ACC112 (cell line): ENCODE measurements around the gene NPAS2.

ENCODE experiments used
- H2AFZ ChIP-seq: fragments of 200-600 bp; sonication (generic); one replicate; pipeline ENCODE4 v1.6.0; 2017; ENCODE audit warnings: antibody characterized with exemption, low read length; ENCODE audit not compliant: unreplicated experiment
- H3K27ac ChIP-seq: fragments of 200-600 bp; sonication (generic); 2 replicates; pipeline ENCODE4 v1.5.1; 2014; ENCODE audit warnings: low read depth, mild to moderate bottlenecking, antibody characterized with exemption, low read length, moderate library complexity
- H3K27me3 ChIP-seq: fragments of 200-600 bp; sonication (generic); 2 replicates; pipeline ENCODE4 v1.6.1; 2014; ENCODE audit warnings: mild to moderate bottlenecking, antibody characterized with exemption, low read length, moderate library complexity, mixed read lengths; ENCODE audit not compliant: insufficient read depth
- H3K36me3 ChIP-seq: fragments of 200-600 bp; sonication (generic); 2 replicates; pipeline ENCODE4 v1.6.1; 2016; ENCODE audit warnings: mild to moderate bottlenecking, antibody characterized with exemption, low read length, moderate library complexity, mixed read lengths; ENCODE audit not compliant: insufficient read depth
- H3K4me1 ChIP-seq: fragments of 200-600 bp; sonication (generic); one replicate; pipeline ENCODE4 v1.6.1; 2016; ENCODE audit warnings: low read length, mixed read lengths; ENCODE audit not compliant: insufficient read depth, unreplicated experiment, control insufficient read depth
- H3K4me3 ChIP-seq: fragments of 200-600 bp; sonication (generic); 2 replicates; pipeline ENCODE4 v1.5.1; 2014; ENCODE audit warnings: mild to moderate bottlenecking, low read depth, low read length
- H3K79me2 ChIP-seq: fragments of 200-600 bp; sonication (generic); one replicate; pipeline ENCODE4 v1.6.0; 2016; ENCODE audit warnings: low read length; ENCODE audit not compliant: control insufficient read depth, unreplicated experiment, insufficient read depth

NPAS2 gene

DNA sequence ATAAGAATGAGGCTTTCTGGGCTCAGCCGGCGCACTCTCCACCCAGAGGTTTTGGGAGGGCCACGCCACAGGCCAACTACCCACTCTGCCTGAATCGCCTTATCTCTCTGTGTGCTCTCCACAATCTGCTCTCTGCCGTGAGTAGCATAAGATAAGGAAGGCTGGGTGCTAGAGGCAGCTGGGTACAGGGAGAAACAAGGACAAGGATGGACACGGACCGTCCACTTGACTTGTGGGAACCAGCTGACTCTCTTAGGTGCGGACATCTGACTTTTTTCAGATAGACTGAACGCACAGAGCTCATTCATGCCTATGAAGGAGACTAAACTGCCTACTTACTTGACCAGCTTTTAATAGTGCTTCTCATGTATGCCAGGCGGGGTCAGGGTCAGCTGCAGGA is 14.3 kb downstream of the NPAS2 start:
- Histone ChIP-seq H2AFZ (no peak overlapping the region), H3K4me1 (peaks cover 2% of the 10 kb centered on the region), H3K27me3 (no peaks in the 10 kb centered on the region), H3K4me3 (no peak overlapping the region), H3K79me2 (peaks cover 28% of the 10 kb centered on the region), H3K27ac (no peak overlapping the region), H3K36me3 (no peaks in the 10 kb centered on the region)

DNA sequence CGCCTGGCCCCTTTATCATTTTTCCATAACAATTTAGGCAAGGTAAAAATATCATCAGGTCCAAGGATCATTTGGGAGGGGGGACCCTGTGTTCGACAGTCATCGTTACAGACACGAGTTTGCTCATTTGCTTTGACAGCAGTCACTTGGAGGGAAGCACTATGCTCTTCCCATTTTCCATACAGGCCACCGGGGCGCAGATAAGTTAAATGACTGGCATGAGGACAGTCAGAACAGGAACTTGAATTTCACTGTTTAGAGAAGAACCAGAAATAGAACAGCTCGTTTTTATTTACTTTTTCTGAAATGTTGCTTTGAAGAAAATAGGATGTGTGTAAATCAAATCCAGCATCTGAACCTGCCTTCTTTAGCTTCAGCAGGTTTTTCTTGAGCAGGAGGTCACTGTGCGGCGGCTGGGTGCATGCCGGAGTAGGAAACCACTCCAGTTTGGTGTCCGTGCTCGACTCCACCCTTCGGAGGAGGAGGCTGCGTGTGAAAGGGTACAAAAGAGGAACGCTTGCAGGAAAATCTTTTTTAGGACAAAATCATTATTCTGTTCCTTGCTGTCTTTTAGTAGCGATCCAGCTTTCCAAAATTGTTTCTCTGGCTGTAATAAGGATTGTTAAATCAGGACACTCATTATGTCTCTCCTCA is 15.2 kb downstream of the NPAS2 start:
- peaks cover 2% of the 10 kb centered on the region for H3K4me1 ChIP-seq
- no peaks in the 10 kb centered on the region for H3K36me3 ChIP-seq
- no peaks in the 10 kb centered on the region for H3K27me3 ChIP-seq
- H3K27ac ChIP-seq = no peak overlapping the region
- no peak overlapping the region for H2AFZ ChIP-seq
- peaks cover 28% of the 10 kb centered on the region for H3K79me2 ChIP-seq
- no peak overlapping the region for H3K4me3 ChIP-seq

DNA sequence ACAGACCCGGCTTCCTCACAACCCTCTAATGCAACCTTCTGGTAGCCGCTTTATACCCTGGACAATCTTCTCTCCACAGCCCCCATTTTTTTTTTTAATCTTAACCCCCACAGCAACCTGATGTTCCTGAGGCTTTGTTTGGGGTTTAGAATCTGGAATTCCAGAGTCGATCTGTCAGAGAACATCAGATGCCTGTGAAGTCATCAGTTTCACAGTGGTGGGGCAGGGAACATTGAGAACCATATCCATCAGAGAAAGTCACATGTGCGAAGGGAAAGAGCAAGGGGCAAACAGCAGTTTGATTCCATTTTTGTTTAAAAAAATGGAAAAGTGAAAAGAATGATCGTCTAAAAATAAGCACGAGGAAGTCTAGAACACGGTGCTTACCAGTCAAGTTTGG is 20.6 kb downstream of the NPAS2 start:
- no peak overlapping the region for H3K27ac ChIP-seq
- no peak overlapping the region for H3K4me3 ChIP-seq
- no peaks in the 10 kb centered on the region for H3K27me3 ChIP-seq
- no peaks in the 10 kb centered on the region for H3K36me3 ChIP-seq
- no peak overlapping the region for H2AFZ ChIP-seq
- peaks cover 10% of the 10 kb centered on the region for H3K79me2 ChIP-seq
- no peaks in the 10 kb centered on the region for H3K4me1 ChIP-seq

GRCh38 chr2:100842241-100842922 is 22.4 kb downstream of the NPAS2 start:
- no peak overlapping the region for H2AFZ ChIP-seq
- no peaks in the 10 kb centered on the region for H3K4me1 ChIP-seq
- H3K4me3 ChIP-seq = no peak overlapping the region
- H3K27me3 ChIP-seq = no peaks in the 10 kb centered on the region
- no peak overlapping the region for H3K27ac ChIP-seq
- peaks cover 4% of the 10 kb centered on the region; the same call in 1 of the 2 replicates for H3K36me3 ChIP-seq
- H3K79me2 ChIP-seq = peaks cover 12% of the 10 kb centered on the region

GRCh38 chr2:100844514-100844913 is 24.6 kb downstream of the NPAS2 start:
- no peak overlapping the region for H2AFZ ChIP-seq
- H3K4me3 ChIP-seq = no peak overlapping the region
- H3K4me1 ChIP-seq = no peaks in the 10 kb centered on the region
- H3K79me2 ChIP-seq = peaks cover 12% of the 10 kb centered on the region
- no peak overlapping the region for H3K27ac ChIP-seq
- no peaks in the 10 kb centered on the region for H3K27me3 ChIP-seq
- peaks cover 4% of the 10 kb centered on the region; the same call in 1 of the 2 replicates for H3K36me3 ChIP-seq

- Histone ChIP-seq H3K36me3 (peaks cover 4% of the 10 kb centered on the region; the same call in 1 of the 2 replicates), H3K4me3 (no peak overlapping the region), H3K79me2 (peaks cover 12% of the 10 kb centered on the region), H3K27me3 (no peaks in the 10 kb centered on the region), H3K27ac (no peak overlapping the region), H3K4me1 (no peaks in the 10 kb centered on the region), H2AFZ (no peak overlapping the region)
Measured at GRCh38 chr2:100845141-100845991, 25.4 kb downstream of the NPAS2 start.

DNA sequence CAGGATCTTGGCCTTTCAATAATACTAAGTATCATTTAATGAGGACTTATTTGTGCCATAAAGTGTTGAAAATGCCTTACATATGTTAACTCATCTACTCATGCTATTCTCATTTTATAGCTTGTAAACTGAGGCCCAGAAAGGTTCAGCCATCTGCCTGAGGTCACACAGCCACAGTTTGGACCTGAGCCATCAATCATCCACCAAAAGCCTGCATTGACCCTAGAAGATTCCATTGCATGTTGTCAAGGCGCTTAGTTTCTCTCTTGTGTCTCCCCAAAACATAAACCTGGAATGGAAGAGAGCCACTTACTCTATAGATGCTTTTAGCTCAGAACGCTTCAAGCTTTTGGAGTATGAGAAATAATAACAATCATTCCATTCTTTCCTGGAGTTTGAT is 26.8 kb downstream of the NPAS2 start:
- Histone ChIP-seq H2AFZ (no peak overlapping the region), H3K4me3 (no peak overlapping the region), H3K4me1 (no peaks in the 10 kb centered on the region), H3K27me3 (no peaks in the 10 kb centered on the region), H3K27ac (no peak overlapping the region), H3K79me2 (peaks cover 12% of the 10 kb centered on the region), H3K36me3 (peaks cover 4% of the 10 kb centered on the region; the same call in 1 of the 2 replicates)

DNA sequence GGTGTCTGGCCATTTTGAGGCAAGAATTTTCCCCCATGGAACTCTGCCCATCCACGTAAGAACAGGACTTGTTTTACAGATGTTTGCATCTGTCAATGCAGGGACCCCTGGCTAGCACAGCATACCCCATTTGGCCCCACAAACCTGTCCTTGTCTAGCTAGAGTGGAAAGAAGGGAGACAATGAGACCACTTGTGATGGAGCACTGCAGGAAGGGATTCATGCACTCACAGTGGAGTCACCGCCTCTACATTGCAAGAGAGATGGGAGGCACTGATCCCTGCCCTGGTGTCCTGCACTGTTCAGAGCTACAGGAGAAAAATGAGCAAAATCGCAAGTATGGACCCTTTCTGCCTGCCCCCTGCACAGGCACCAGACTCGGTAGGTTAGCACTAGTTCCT is 32.5 kb downstream of the NPAS2 start:
- peaks cover 3% of the 10 kb centered on the region for H3K4me1 ChIP-seq
- no peak overlapping the region for H2AFZ ChIP-seq
- H3K4me3 ChIP-seq = no peak overlapping the region
- no peaks in the 10 kb centered on the region for H3K36me3 ChIP-seq
- no peaks in the 10 kb centered on the region for H3K79me2 ChIP-seq
- no peak overlapping the region for H3K27ac ChIP-seq
- H3K27me3 ChIP-seq = no peaks in the 10 kb centered on the region

- H3K27me3 ChIP-seq = no peaks in the 10 kb centered on the region
- no peaks in the 10 kb centered on the region for H3K36me3 ChIP-seq
- peaks cover 11% of the 10 kb centered on the region for H3K4me1 ChIP-seq
- H3K79me2 ChIP-seq = no peaks in the 10 kb centered on the region
- H3K4me3 ChIP-seq = no peak overlapping the region
- no peak overlapping the region for H2AFZ ChIP-seq
- no peak overlapping the region for H3K27ac ChIP-seq
Measured at GRCh38 chr2:100852999-100853908, 33.3 kb downstream of the NPAS2 start.
